Measurements from ENCODE around the gene SLC35A3.
"Not testable (repeated sequence)": the region's sequence is repeated elsewhere in the genome, so short reads cannot be mapped to it uniquely, and the experiment has no call there.

The SLC35A3 gene

GRCh38 chr1:100035214-100035613 lies 65.4 kb downstream of the SLC35A3 start:
- Mint-ChIP-seq H3K27ac (peak overlapping the region; percentile 42), H3K4me3 (no peak overlapping the region), H3K4me1 (peaks cover 39% of the 10 kb centered on the region), H3K36me3 (ENCODE audit: low read depth) (peaks cover 30% of the 10 kb centered on the region), H3K27me3 (no peaks in the 10 kb centered on the region), H3K9me3 (no peaks in the 10 kb centered on the region)
- DNase-seq (no peak), ATAC-seq (no peak)

DNA sequence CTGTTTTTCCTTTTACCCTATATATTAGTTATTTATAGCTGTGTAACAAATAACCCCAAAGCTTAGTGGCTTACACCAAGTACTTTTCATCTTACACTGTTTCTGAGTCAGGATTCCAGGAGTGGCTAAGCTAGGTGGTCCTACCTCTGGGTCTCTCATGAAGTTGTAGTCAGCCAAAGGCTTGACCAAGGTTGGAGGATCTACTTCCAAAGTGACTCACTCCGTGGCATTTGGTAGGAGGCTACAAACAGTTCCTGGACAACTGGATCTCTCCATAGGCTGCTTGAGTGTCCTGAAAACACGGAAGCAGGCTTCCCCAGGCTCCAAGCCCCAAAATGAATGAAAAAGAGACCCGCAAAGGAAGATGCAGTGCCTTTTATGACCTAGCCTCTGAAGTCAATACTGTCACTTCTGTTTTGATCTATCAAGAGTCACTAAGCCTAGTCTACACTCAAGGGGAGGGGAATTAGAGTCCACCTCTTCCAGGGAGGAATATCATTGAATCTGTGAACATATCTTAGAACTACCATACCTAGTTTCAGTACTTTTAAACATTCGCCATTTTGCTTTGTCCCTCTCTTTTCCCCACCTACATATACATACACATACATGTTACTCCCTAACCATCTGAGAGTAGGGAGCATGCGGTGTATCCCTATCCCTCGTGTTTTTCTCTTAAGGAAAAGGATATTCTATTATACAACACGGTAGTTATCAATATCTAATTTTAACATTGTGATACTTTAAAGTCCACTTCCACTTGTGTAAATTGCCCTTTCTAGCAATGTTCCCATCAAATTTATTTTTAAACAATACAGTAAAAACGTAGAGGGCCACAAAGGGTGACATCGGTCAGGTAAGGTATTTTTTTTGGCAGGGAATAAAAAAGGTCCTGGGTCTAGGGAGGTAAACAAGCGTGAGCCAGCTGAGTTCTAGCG lies 67.2 kb downstream of the SLC35A3 start:
- Mint-ChIP-seq H3K4me1 (peaks cover 48% of the 10 kb centered on the region), H3K9me3 (no peaks in the 10 kb centered on the region), H3K27me3 (no peaks in the 10 kb centered on the region), H3K36me3 (ENCODE audit: low read depth) (peaks cover 35% of the 10 kb centered on the region), H3K27ac (peak overlapping the region; percentile 99), H3K4me3 (peak overlapping the region; percentile 95)
- ATAC-seq = no peak
- no peak for DNase-seq

DNA sequence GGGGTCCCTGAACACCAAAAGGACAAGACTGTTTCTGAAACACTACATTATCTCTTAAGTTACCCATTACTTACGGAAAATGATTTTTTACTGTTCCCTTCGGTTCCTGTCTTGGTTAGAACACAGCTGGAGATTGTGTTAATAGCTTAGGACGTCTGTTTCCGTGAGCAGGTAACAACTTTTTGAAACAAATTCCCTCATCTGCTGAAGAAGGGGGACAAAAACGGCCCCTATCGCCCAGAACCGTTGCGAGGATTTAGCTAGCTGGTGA lies 67.8 kb downstream of the SLC35A3 start:
- peaks cover 35% of the 10 kb centered on the region for H3K36me3 Mint-ChIP-seq (ENCODE audit: low read depth)
- no peak for DNase-seq
- ATAC-seq = no peak
- no peaks in the 10 kb centered on the region for H3K9me3 Mint-ChIP-seq
- peaks cover 54% of the 10 kb centered on the region for H3K4me1 Mint-ChIP-seq
- no peaks in the 10 kb centered on the region for H3K27me3 Mint-ChIP-seq
- H3K27ac Mint-ChIP-seq = peak overlapping the region; percentile 99
- H3K4me3 Mint-ChIP-seq = peak overlapping the region; percentile 95

GRCh38 chr1:100037927-100038659 lies 68.3 kb downstream of the SLC35A3 start:
- H3K4me3 Mint-ChIP-seq = peak overlapping the region; percentile 95
- H3K27ac Mint-ChIP-seq = peak overlapping the region; percentile 99
- H3K4me1 Mint-ChIP-seq = peaks cover 59% of the 10 kb centered on the region
- no peaks in the 10 kb centered on the region for H3K27me3 Mint-ChIP-seq
- peak; percentile 88 for ATAC-seq
- peaks cover 36% of the 10 kb centered on the region for H3K36me3 Mint-ChIP-seq (ENCODE audit: low read depth)
- peak; percentile 93 for DNase-seq
- H3K9me3 Mint-ChIP-seq = no peaks in the 10 kb centered on the region

DNA sequence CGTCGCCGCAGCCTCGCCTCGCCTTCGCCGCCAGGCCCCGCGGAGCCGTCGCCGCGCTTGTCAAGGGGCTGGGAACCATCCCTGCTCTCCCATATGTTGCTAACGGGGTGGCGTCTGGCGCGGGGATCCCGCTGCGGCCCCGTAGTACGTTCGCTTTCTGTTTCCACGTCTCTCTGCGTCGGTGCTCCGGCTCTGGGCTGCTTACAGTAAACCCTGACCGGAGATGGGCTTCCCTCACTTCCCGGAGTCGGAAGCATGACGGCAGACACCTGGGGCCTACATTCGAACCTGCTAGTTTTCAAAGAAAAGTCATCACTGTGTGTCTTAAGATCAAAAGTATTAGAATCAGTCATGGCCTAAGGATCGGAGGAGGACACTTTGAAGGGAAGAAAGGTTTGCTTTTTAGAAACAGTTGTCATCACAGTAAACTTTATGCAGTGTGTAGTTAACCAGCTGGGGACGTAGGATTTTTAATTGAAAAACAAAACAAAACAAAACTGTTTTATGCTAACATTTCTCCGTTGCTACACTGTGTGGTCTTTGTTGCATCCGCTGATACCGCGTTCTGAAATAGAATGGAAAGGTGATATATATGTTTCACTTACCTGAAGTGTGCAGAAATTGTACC lies 69.0 kb downstream of the SLC35A3 start:
- peak; percentile 75 for DNase-seq
- Mint-ChIP-seq H3K36me3 (ENCODE audit: low read depth) (peaks cover 41% of the 10 kb centered on the region), H3K27me3 (no peaks in the 10 kb centered on the region), H3K4me1 (peaks cover 63% of the 10 kb centered on the region), H3K9me3 (no peaks in the 10 kb centered on the region), H3K4me3 (peak overlapping the region; percentile 95), H3K27ac (peak overlapping the region; percentile 99)
- peak; percentile 77 for ATAC-seq

DNA sequence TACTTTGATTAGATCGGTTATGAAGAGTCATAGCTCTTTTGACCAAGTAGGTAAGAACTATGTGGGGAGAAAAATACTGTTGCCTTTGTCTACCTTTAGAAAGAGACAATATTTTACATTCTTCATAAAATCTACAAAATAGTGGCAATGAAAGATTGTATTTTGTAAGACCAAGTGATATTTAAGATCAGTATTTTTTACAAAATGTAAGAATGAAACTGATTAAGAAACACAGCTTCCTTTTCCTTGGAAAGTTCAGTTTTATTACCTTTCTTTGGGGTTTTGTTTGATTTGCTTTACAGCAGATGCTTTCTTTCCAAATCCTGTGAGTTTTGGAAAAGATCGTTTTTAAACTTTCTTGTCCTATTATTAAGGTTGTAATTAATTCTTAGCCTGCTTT lies 69.8 kb downstream of the SLC35A3 start:
- peaks cover 71% of the 10 kb centered on the region for H3K4me1 Mint-ChIP-seq
- H3K9me3 Mint-ChIP-seq = no peaks in the 10 kb centered on the region
- no peaks in the 10 kb centered on the region for H3K27me3 Mint-ChIP-seq
- H3K27ac Mint-ChIP-seq = peak overlapping the region; percentile 99
- no peak for DNase-seq
- peak overlapping the region; percentile 95 for H3K4me3 Mint-ChIP-seq
- ATAC-seq = no peak
- peaks cover 47% of the 10 kb centered on the region for H3K36me3 Mint-ChIP-seq (ENCODE audit: low read depth)

GRCh38 chr1:100045206-100045605 lies 75.4 kb downstream of the SLC35A3 start:
- no peak overlapping the region for H3K4me3 Mint-ChIP-seq
- H3K27ac Mint-ChIP-seq = no peak overlapping the region
- DNase-seq (no peak), ATAC-seq (no peak)
- H3K4me1 Mint-ChIP-seq = peaks cover 90% of the 10 kb centered on the region
- H3K9me3 Mint-ChIP-seq = no peaks in the 10 kb centered on the region
- no peaks in the 10 kb centered on the region for H3K27me3 Mint-ChIP-seq
- H3K36me3 Mint-ChIP-seq (ENCODE audit: low read depth) = peaks cover 38% of the 10 kb centered on the region

- not testable (repeated sequence) for H3K27me3 Mint-ChIP-seq, H3K9me3 Mint-ChIP-seq, ATAC-seq, DNase-seq
- peaks cover 40% of the 10 kb centered on the region for H3K36me3 Mint-ChIP-seq (ENCODE audit: low read depth)
- H3K4me1 Mint-ChIP-seq = peaks cover 79% of the 10 kb centered on the region
- peak overlapping the region; percentile 61 for H3K4me3 Mint-ChIP-seq
- peak overlapping the region; percentile 77 for H3K27ac Mint-ChIP-seq
These were observed 77.5 kb downstream of the SLC35A3 start for GRCh38 chr1:100047235-100047708.

DNA sequence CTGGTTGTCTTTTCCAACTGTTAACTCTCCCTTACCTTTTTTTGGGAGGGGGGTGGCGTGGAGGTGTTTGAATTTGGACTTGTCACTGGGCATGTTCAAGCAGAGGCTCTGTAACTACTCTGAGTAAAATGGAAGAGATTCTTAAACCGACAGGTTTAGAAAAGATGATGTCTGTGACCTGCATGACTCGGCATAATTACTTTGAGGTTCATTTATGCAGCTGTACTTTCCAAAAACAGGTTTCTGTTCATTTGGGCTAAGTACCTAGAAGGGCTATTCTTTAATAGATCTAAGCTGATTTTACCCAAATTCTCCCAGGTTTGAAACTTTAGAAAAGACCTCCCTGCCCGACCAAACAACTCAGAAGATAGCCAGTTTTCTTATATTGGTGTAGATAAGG lies 80.3 kb downstream of the SLC35A3 start:
- H3K27me3 Mint-ChIP-seq = no peaks in the 10 kb centered on the region
- ATAC-seq = no peak

DNA sequence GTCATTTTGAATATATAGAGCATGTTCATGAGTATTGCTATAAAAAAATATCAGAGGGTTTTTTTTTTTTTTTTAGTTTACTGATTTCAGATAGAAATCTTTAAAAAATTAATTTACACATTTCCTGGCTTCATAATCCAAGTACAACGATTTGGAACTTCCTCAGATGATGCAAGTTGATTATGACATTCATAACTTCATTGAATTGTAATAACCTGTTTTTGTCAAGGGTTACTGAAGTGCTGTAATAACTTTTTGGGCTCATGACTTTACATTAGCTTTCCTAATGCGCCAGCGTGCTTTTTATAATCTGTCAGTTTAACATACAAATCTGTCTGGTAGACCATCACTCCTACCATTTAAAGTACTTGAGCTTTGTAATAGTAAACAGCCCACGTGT lies 81.6 kb downstream of the SLC35A3 start:
- H3K36me3 Mint-ChIP-seq (ENCODE audit: low read depth) = peaks cover 32% of the 10 kb centered on the region
- no peak overlapping the region for H3K27ac Mint-ChIP-seq
- no peak overlapping the region for H3K4me3 Mint-ChIP-seq
- no peaks in the 10 kb centered on the region for H3K9me3 Mint-ChIP-seq
- DNase-seq = no peak
- no peak for ATAC-seq
- no peaks in the 10 kb centered on the region for H3K27me3 Mint-ChIP-seq
- peaks cover 51% of the 10 kb centered on the region for H3K4me1 Mint-ChIP-seq

More for the DNA sequence above, 80.3 kb downstream of the SLC35A3 start:
- peaks cover 59% of the 10 kb centered on the region for H3K4me1 Mint-ChIP-seq
- H3K36me3 Mint-ChIP-seq (ENCODE audit: low read depth) = peaks cover 29% of the 10 kb centered on the region
- H3K9me3 Mint-ChIP-seq = no peaks in the 10 kb centered on the region
- H3K27ac Mint-ChIP-seq = peak overlapping the region; percentile 64
- DNase-seq = no peak
- no peak overlapping the region for H3K4me3 Mint-ChIP-seq

- Mint-ChIP-seq H3K27me3 (no peaks in the 10 kb centered on the region), H3K4me3 (no peak overlapping the region), H3K27ac (no peak overlapping the region), H3K4me1 (peaks cover 46% of the 10 kb centered on the region), H3K9me3 (no peaks in the 10 kb centered on the region), H3K36me3 (ENCODE audit: low read depth) (peaks cover 36% of the 10 kb centered on the region)
- DNase-seq (no peak), ATAC-seq (no peak)
These were observed 82.1 kb downstream of the SLC35A3 start for GRCh38 chr1:100051893-100052292.

DNA sequence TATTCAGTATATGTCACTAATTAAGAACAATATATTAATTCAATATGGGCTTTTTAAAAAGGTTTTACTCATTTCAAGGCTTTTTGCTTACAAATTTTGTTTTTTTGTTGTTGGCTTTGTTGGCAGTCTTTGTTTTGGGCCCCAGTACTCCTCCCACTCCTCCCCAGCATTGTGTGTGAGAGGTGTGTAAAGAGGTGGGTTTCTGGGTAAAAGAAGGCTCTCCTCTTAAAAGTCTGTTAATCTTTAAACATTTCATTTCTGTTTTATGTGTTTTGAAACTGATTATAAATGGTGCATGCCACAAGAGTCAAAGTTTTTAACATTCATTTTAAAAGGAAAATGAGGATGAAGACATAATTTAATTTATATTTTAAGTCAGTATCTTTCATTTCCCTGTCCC lies 83.3 kb downstream of the SLC35A3 start:
- Mint-ChIP-seq H3K4me1 (peaks cover 33% of the 10 kb centered on the region), H3K27me3 (no peaks in the 10 kb centered on the region), H3K4me3 (no peak overlapping the region), H3K9me3 (no peaks in the 10 kb centered on the region), H3K36me3 (ENCODE audit: low read depth) (peaks cover 39% of the 10 kb centered on the region), H3K27ac (no peak overlapping the region)
- ATAC-seq (no peak), DNase-seq (no peak)

DNA sequence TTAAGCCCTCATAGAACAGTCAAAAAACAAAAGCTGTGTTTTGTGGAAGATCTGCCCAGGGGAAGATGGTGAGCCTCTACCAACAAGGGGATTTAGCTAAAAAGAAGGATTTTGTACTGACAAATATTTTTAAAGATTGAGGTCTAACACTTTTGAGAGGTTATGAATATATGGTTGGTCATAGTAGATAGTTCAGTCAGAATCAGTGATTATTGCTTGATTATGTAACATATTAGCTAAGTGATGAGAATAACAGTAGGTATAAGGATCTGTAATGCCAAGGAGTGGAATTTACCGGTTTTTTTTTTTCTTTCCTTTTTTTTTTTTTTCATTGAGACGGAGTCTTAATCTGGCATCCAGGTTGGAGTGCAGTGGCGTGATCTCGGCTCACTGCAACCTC lies 83.9 kb downstream of the SLC35A3 start:
- Mint-ChIP-seq H3K4me1 (peaks cover 27% of the 10 kb centered on the region), H3K4me3 (no peak overlapping the region), H3K9me3 (no peaks in the 10 kb centered on the region), H3K27me3 (no peaks in the 10 kb centered on the region), H3K36me3 (ENCODE audit: low read depth) (peaks cover 36% of the 10 kb centered on the region), H3K27ac (no peak overlapping the region)
- ATAC-seq (no peak), DNase-seq (no peak)

DNA sequence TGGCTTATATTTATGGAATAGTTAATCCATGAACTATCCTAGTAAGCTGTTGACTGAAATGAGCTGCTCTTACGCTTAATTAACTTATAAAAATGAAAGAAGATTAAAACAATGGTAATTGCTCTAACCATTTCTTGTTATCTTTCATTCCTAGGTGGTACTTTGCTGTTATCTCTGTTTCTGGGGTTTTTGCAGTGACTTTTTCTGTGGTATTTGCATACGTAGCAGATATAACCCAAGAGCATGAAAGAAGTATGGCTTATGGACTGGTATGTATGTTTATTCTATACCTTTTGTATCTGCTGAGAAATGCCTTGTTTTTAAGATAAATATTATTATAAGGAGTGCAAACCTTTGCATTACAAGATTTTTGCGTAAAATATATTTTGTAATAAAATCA lies 91.9 kb downstream of the SLC35A3 start:
- Mint-ChIP-seq H3K4me3 (no peak overlapping the region), H3K4me1 (peaks cover 16% of the 10 kb centered on the region), H3K9me3 (no peaks in the 10 kb centered on the region), H3K27me3 (no peaks in the 10 kb centered on the region), H3K36me3 (ENCODE audit: low read depth) (peaks cover 48% of the 10 kb centered on the region), H3K27ac (no peak overlapping the region)
- DNase-seq = no peak
- no peak for ATAC-seq

Measured in activated naive CD8-positive, alpha-beta T cell treated with anti-CD3 and anti-CD28 coated beads, Interleukin-2, amount 50 U/mL, for 24 hours (primary cell).